GM12878 (cell line): ENCODE results near the gene IFITM5. TPM values are rescaled to one million over a fixed set of nuclear protein-coding genes. Genes with fewer than 3 reads are reported as not detected.

Experiments
- ATAC-seq: fragments of 200-7000 bp; cut with Tn5 transposase; 3 replicates; pipeline ENCODE4 v1.9.1; 2020; ENCODE audit warnings: mild to moderate bottlenecking, moderate library complexity
- BruUV-seq: library from RNA; stranded (reverse); fragments of 400-500 nt; replicated peaks from 2 replicates; lab custom pipeline; 2021; lab: Mats Ljungman, UMichigan
- CTCF ChIA-PET: fragments of 300-600 bp; sonication (Branson Sonifier 250); formaldehyde crosslinking; extraction: SDS; loops from one replicate; lab custom pipeline; 2021; ENCODE audit warnings: inconsistent platforms; lab: Yijun Ruan, JAX
- POLR2A ChIA-PET: fragments of 350-600 bp; formaldehyde crosslinking; extraction: SDS; loops from one replicate; lab custom pipeline; 2021; ENCODE audit warnings: inconsistent platforms; lab: Charles Lee
- RAD21 ChIA-PET: fragments of 300-600 bp; sonication (Branson Sonifier 250); formaldehyde crosslinking; loops from one replicate; lab custom pipeline; 2023; ENCODE audit warnings: antibody characterized with exemption; ENCODE audit not compliant: unreplicated experiment; lab: Charles Lee
- SMC1A ChIA-PET: fragments of 300-600 bp; sonication (Branson Sonifier 250); formaldehyde crosslinking; loops from one replicate; lab custom pipeline; 2023; ENCODE audit not compliant: unreplicated experiment, uncharacterized antibody; lab: Charles Lee
- DNase-seq: peaks from one replicate; pipeline ENCODE4 v3.0.0-alpha.2; 2011; ENCODE audit warnings: low read depth, low spot score
- FAIRE-seq: peaks from 3 replicates; lab custom pipeline; 2011; peaks lifted over from hg19 to GRCh38; lab: Jason Lieb, UNC
- H2AFZ ChIP-seq: 2 replicates; pipeline ENCODE4 v1.6.0; 2011; ENCODE audit warnings: low read depth, low read length, control low read depth; ENCODE audit not compliant: control insufficient read depth
- H3K27ac ChIP-seq: 2 replicates; pipeline ENCODE4 v1.5.1; 2011; ENCODE audit warnings: control low read depth; ENCODE audit not compliant: control insufficient read depth, insufficient read depth
- H3K27me3 ChIP-seq, 2 experiments: replicated peaks in 1 of 2; 2 replicates each; pipeline versions ENCODE4 v1.6.0 to v1.6.1; 2011; ENCODE audit warnings: low read length in 1 of 2; ENCODE audit not compliant: control insufficient read depth in 2 of 2, insufficient read depth in 2 of 2
- H3K36me3 ChIP-seq, 2 experiments: 2 replicates each; pipeline ENCODE4 v1.5.1; 2011; ENCODE audit warnings: low read length in 1 of 2; ENCODE audit not compliant: control insufficient read depth in 2 of 2, insufficient read depth in 2 of 2
- H3K4me1 ChIP-seq: 2 replicates; pipeline ENCODE4 v1.6.1; 2011; ENCODE audit warnings: mild to moderate bottlenecking, low read length, moderate library complexity, mixed read lengths; ENCODE audit not compliant: control insufficient read depth, insufficient read depth
- H3K4me2 ChIP-seq: 2 replicates; pipeline ENCODE4 v1.6.0; 2011; ENCODE audit warnings: control low read depth; ENCODE audit not compliant: control insufficient read depth, insufficient read depth
- H3K4me3 ChIP-seq: fragments of 200-600 bp; sonication (generic); 2 replicates; pipeline ENCODE4 v1.5.1; 2016
- H3K79me2 ChIP-seq: 2 replicates; pipeline ENCODE4 v1.6.0; 2011; ENCODE audit warnings: low read length; ENCODE audit not compliant: control insufficient read depth, insufficient read depth
- H3K9ac ChIP-seq: 2 replicates; pipeline ENCODE4 v1.8.0; 2011; ENCODE audit warnings: low read length, control low read depth, mixed read lengths; ENCODE audit not compliant: control insufficient read depth, insufficient read depth
- H3K9me3 ChIP-seq: replicated peaks from 3 replicates; pipeline ENCODE4 v1.5.1; 2011; ENCODE audit warnings: mild to moderate bottlenecking, low read length; ENCODE audit not compliant: control insufficient read depth, insufficient read depth
- H4K20me1 ChIP-seq: 2 replicates; pipeline ENCODE4 v1.6.0; 2011; ENCODE audit not compliant: control insufficient read depth, insufficient read depth
- BHLHE40 ChIP-seq, 2 experiments: fragments of 450-650 bp in 1 of 2; IDR thresholded peaks; 2 replicates each; pipeline ENCODE4 v1.6.1; 2011 to 2017; ENCODE audit warnings: low read depth in 2 of 2, borderline replicate concordance in 1 of 2, improper control_type of control experiment in 1 of 2, low read length in 1 of 2, mild to moderate bottlenecking in 1 of 2
- FOS ChIP-seq: IDR thresholded peaks from 3 replicates; pipeline ENCODE4 v1.6.1; 2011; ENCODE audit warnings: borderline replicate concordance; ENCODE audit not compliant: insufficient read length; ENCODE audit errors: extremely low read depth
- FOXM1 ChIP-seq: IDR thresholded peaks from 2 replicates; pipeline ENCODE4 v1.6.1; 2012; ENCODE audit warnings: low read depth, mild to moderate bottlenecking, inconsistent platforms, low read length, moderate library complexity
- GATAD2B ChIP-seq: fragments of 450-650 bp; conservative IDR thresholded peaks from 2 replicates; pipeline ENCODE4 v1.6.1; 2017; ENCODE audit warnings: low read depth, mild to moderate bottlenecking, moderate library complexity
- HDGF ChIP-seq: fragments of 450-650 bp; IDR thresholded peaks from 2 replicates; pipeline ENCODE4 v1.6.1; 2016; ENCODE audit warnings: antibody characterized with exemption
- IKZF1 ChIP-seq: fragments of 450-650 bp; conservative IDR thresholded peaks from 2 replicates; pipeline ENCODE4 v1.6.1; 2017; ENCODE audit warnings: antibody characterized with exemption, mild to moderate bottlenecking
- MTA2 ChIP-seq: fragments of 450-650 bp; IDR thresholded peaks from 2 replicates; pipeline ENCODE4 v1.6.1; 2016; ENCODE audit warnings: low read depth, mild to moderate bottlenecking, moderate library complexity
- NKRF ChIP-seq: fragments of 450-650 bp; conservative IDR thresholded peaks from 2 replicates; pipeline ENCODE4 v1.6.1; 2017; ENCODE audit warnings: mild to moderate bottlenecking, moderate library complexity
- POLR2A ChIP-seq: IDR thresholded peaks from 2 replicates; pipeline ENCODE4 v1.6.1; 2011; ENCODE audit warnings: low read depth, mild to moderate bottlenecking, low read length
- POU2F2 ChIP-seq: IDR thresholded peaks from 3 replicates; pipeline ENCODE4 v1.6.1; 2011; ENCODE audit warnings: low read depth, mild to moderate bottlenecking, low read length, borderline replicate concordance
- RBBP5 ChIP-seq: fragments of 200-600 bp; sonication (generic); conservative IDR thresholded peaks from 2 replicates; pipeline ENCODE4 v1.6.1; 2016
- RELA ChIP-seq: fragments of 450-650 bp; IDR thresholded peaks from 2 replicates; pipeline ENCODE4 v1.8.0; 2014; ENCODE audit warnings: borderline replicate concordance; ENCODE audit not compliant: partially characterized antibody
- RUNX3 ChIP-seq: IDR thresholded peaks from 2 replicates; pipeline ENCODE4 v1.6.1; 2012; ENCODE audit warnings: low read length, inconsistent platforms
- SIN3A ChIP-seq: IDR thresholded peaks from 2 replicates; pipeline ENCODE4 v1.6.1; 2012; ENCODE audit warnings: low read depth, low read length, improper control_type of control experiment
- SIX5 ChIP-seq: IDR thresholded peaks from 2 replicates; pipeline ENCODE4 v1.6.1; 2011; ENCODE audit warnings: mild to moderate bottlenecking, low read depth, low read length, moderate library complexity; ENCODE audit not compliant: severe bottlenecking
- SMARCA5 ChIP-seq: fragments of 450-650 bp; IDR thresholded peaks from 2 replicates; pipeline ENCODE4 v1.6.1; 2017; ENCODE audit warnings: mild to moderate bottlenecking
- SMC3 ChIP-seq: IDR thresholded peaks from 2 replicates; pipeline ENCODE4 v1.6.1; 2011; ENCODE audit warnings: low read length, improper control_type of control experiment, borderline replicate concordance
- ZZZ3 ChIP-seq: IDR thresholded peaks from 2 replicates; pipeline ENCODE4 v1.6.1; 2011; ENCODE audit warnings: low read depth; ENCODE audit not compliant: control insufficient read depth, insufficient read length
- WGBS: methylation state at CpG from one replicate; pipeline ENCODE4 v1.1.6; 2016; ENCODE audit warnings: low lambda C conversion rate; ENCODE audit not compliant: insufficient replicate concordance, insufficient coverage; ENCODE audit errors: missing lambda C conversion rate; 5-methylcytosine and 5-hydroxymethylcytosine counted together
- in situ Hi-C: fragments of 300-500 bp; cut with MboI; formaldehyde crosslinking; loops from 9 replicates; pipeline ENCODE4 v1.14.3; 2018; ENCODE audit warnings: mixed read lengths
- intact Hi-C: fragments of 100-400 bp; cut with micrococcal nuclease; formaldehyde crosslinking; loops from one replicate; pipeline ENCODE4 v1.14.2; 2022; ENCODE audit not compliant: unreplicated experiment
- polyA plus RNA-seq, 11 experiments: library from polyadenylated mRNA; depleted of rRNA in 4 of 11; unstranded in 6 of 11; stranded (reverse) in 5 of 11; fragments of >200 nt; fragmentation: Nextera tagmentation in 4 of 11; fragmentation: Illumina TruSeq in 1 of 11; extraction: Ambion mirVana in 4 of 11; extraction: Trizol in 1 of 11; gene quantifications; 1 replicate in 1 of 11; 2 replicates in 10 of 11; pipeline versions ENCODE4 v1.2.1 to v1.2.3, GENCODE V29; 2011 to 2016; ENCODE audit warnings: inconsistent platforms in 2 of 11, missing spikeins in 2 of 11, low read depth in 1 of 11
- total RNA-seq, 4 experiments: library from RNA; depleted of rRNA in 3 of 4; stranded (reverse); fragments of >200 nt in 3 of 4; fragmentation: Illumina TruSeq in 1 of 4; extraction: Trizol in 1 of 4; gene quantifications; 2 replicates each; pipeline versions ENCODE4 v1.2.1 to v1.2.3, GENCODE V29; 2013 to 2021
- TF ChIP-seq, protein P1 (sequence below): IDR thresholded peaks from 2 replicates; pipeline ENCODE4 v1.6.1; 2011; ENCODE audit warnings: borderline replicate concordance, low read depth, mild to moderate bottlenecking, moderate library complexity, mixed read lengths, low read length; ENCODE audit not compliant: insufficient read depth; ENCODE audit errors: extremely low read length

IFITM5 gene
- total and polyA plus RNA-seq, 10 of the 15 experiments (the other 5 are each of a cell fraction or from before 2014, with no cell fraction given), result not detected

DNA sequence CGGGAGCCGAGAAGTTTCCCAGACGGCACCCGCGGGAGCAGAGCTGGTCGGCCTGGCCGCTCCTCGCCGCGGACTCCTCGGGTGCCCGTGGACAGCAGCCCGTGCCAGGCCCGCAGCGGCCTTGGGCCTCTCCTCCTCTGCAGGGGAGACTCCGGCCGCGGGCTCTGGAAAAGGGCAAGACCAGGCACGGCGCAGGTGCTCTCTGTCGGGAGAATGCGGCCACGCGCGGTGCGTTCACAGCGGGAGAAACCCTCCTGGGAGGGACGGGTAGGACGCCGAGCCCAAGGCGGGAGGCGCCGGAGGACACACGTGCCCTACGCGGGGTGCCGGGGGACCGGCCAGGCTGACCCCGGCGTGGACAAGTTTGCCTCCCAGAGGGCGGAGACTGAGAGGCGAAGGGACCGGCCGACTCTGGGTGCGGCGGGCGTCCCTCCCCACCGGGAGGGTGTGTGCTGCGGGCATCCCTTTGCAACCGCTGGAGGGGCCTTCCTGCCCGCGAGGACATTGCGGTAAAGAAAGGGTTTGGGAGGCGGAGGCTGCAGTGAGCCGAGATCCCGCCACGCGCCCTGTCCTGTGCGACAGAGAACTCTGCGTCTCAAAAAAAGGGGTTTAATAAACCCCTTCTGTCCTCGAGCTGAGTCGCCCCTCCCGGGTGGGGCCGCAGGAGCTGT, 16.8 kb upstream of the IFITM5 start:
- ChIA-PET SMC1A (interaction anchor here (0.9 to 4.0 kb wide), 6 partner anchors 10 to 66 kb away, joined by 3 to 42 read pairs (median 12); no protein-coding TSS in a partner anchor), POLR2A (interaction anchor here (0.6 to 4.5 kb wide), 10 partner anchors 8 to 109 kb away, joined by 3 to 45 read pairs (median 6); partner anchors contain the start of genes BET1L and RIC8A), CTCF (interaction anchor here (0.9 to 3.7 kb wide), 8 partner anchors 10 to 132 kb away, joined by 5 to 43 read pairs (median 10); partner anchors contain the start of gene IFITM2), RAD21 (interaction anchor here (1.1 to 4.5 kb wide), 7 partner anchors 11 to 66 kb away, joined by 3 to 46 read pairs (median 7); no protein-coding TSS in a partner anchor)
- 71% methylated on average over 64 of the region's 64 CpGs for WGBS
- Histone ChIP-seq H3K9ac (peak overlapping the region; percentile 99), H3K9me3 (no peaks in the 10 kb centered on the region), H4K20me1 (no peaks in the 10 kb centered on the region), H3K27ac (peak overlapping the region; percentile 98), H2AFZ (no peak overlapping the region), H3K4me3 (peak overlapping the region; percentile 87), H3K4me2 (peak overlapping the region; percentile 97), H3K36me3 (peaks cover 2 to 5% of the 10 kb centered on the region in 2 experiments; a peak in 3 of 4 replicates), H3K79me2 (peaks cover 66% of the 10 kb centered on the region), H3K27me3 (no peaks in the 10 kb centered on the region; a peak in 1 of 4 replicates), H3K4me1 (peaks cover 15% of the 10 kb centered on the region)
- in situ Hi-C loops, result no loop called here
- BruUV-seq, result no TSS peak
- DNase-seq, result no peak
- intact Hi-C loops, result no loop called here
- ATAC-seq, result no peak
- FAIRE-seq, result no peak
- no peak for TF ChIP-seq SMC3
- no peak for TF ChIP-seq SIX5
- TF ChIP-seq HDGF, result 0 out of 2 replicates have a peak, but pooled peaks have one; percentile 34
- 0 out of 2 replicates have a peak, but pooled peaks have one; percentile 38 for TF ChIP-seq GATAD2B
- no peak for TF ChIP-seq SMARCA5
- peak; percentile 70 for TF ChIP-seq POLR2A
- TF ChIP-seq BHLHE40 (IDR thresholded peaks at IDR 0.05; ENCODE audit: borderline replicate concordance in 1 of 2, low read depth in 2 of 2, low read length in 1 of 2), result peak in 1 of 2 experiments; percentile 78; a peak in 2 of 4 replicates
- no peak for TF ChIP-seq ZZZ3
- TF ChIP-seq RBBP5, result no peak
- TF ChIP-seq RELA, result peak; percentile 9
- TF ChIP-seq FOXM1, result no peak
- TF ChIP-seq NKRF, result 0 out of 2 replicates have a peak, but pooled peaks have one; percentile 25
- TF ChIP-seq MTA2, result no peak
- TF ChIP-seq, protein P1, sequence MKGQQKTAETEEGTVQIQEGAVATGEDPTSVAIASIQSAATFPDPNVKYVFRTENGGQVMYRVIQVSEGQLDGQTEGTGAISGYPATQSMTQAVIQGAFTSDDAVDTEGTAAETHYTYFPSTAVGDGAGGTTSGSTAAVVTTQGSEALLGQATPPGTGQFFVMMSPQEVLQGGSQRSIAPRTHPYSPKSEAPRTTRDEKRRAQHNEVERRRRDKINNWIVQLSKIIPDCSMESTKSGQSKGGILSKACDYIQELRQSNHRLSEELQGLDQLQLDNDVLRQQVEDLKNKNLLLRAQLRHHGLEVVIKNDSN, result no peak
- TF ChIP-seq POU2F2, result 0 out of 3 replicates have a peak, but pooled peaks have one; percentile 7
- TF ChIP-seq SIN3A, result 0 out of 2 replicates have a peak, but pooled peaks have one; percentile 45
- TF ChIP-seq IKZF1, result peak; percentile 48
- no peak for TF ChIP-seq FOS
- TF ChIP-seq RUNX3, result 0 out of 2 replicates have a peak, but pooled peaks have one; percentile 11
